HCT116 (cell line): ENCODE measurements around the gene DYNLL2. TPM values are rescaled to one million over a fixed set of nuclear protein-coding genes. Genes with fewer than 3 reads are reported as not detected.

Source experiments
- ATAC-seq: fragments of 200-7000 bp; cut with Tn5 transposase; 2 replicates; pipeline ENCODE4 v1.9.1; 2020; ENCODE audit warnings: mild to moderate bottlenecking, moderate library complexity
- BruUV-seq: library from RNA; stranded (reverse); fragments of 400-500 nt; replicated peaks from 2 replicates; lab custom pipeline; 2021; lab: Mats Ljungman, UMichigan
- CTCF ChIA-PET: fragments of 300-600 bp; sonication (Branson Sonifier 250); formaldehyde crosslinking; loops from one replicate; lab custom pipeline; 2021; ENCODE audit warnings: antibody characterized with exemption; lab: Charles Lee
- POLR2A ChIA-PET: fragments of 300-600, 350-600 bp; sonication (Branson Sonifier 250); formaldehyde crosslinking; loops from one replicate; lab custom pipeline; 2021; ENCODE audit warnings: antibody characterized with exemption; lab: Charles Lee
- RAD21 ChIA-PET, 2 experiments: fragments of 300-600 bp; sonication (Branson Sonifier 250); formaldehyde crosslinking; loops; one replicate each; lab custom pipeline; 2023; ENCODE audit warnings: low total read pairs in 2 of 2; ENCODE audit not compliant: uncharacterized antibody in 2 of 2, unreplicated experiment in 2 of 2, low non-redundant PET in 1 of 2; lab: Charles Lee
- DNase-seq: peaks from one replicate; pipeline ENCODE4 v3.0.0-alpha.2; 2010; ENCODE audit warnings: low read depth, low spot score
- H2AFZ ChIP-seq: fragments of 200-600 bp; shearing (Covaris generic), sonication (generic); 2 replicates; pipeline ENCODE4 v1.6.1; 2017; ENCODE audit warnings: low read depth, mixed run types, mixed read lengths, antibody characterized with exemption, low read length; ENCODE audit not compliant: poor library complexity, severe bottlenecking
- H3K27ac ChIP-seq: 2 replicates; pipeline ENCODE4 v1.5.1; 2012; ENCODE audit warnings: low read depth, low read length
- H3K27me3 ChIP-seq: fragments of 200-600 bp; sonication (generic); 2 replicates; pipeline ENCODE4 v1.6.1; 2016; ENCODE audit warnings: mixed run types, low read length, mixed read lengths; ENCODE audit not compliant: insufficient read depth
- H3K36me3 ChIP-seq, 2 experiments: fragments of 200-500 bp in 1 of 2; fragments of 200-600 bp in 1 of 2; sonication (Bioruptor generic) in 1 of 2; sonication (generic) in 1 of 2; 2 replicates each; pipeline versions ENCODE4 v1.5.1 to v1.6.1; 2014 to 2016; ENCODE audit warnings: low read length in 2 of 2, inconsistent platforms in 1 of 2, mixed read lengths in 1 of 2, mixed run types in 1 of 2; ENCODE audit not compliant: insufficient read depth in 2 of 2, control insufficient read depth in 1 of 2
- H3K4me1 ChIP-seq, 2 experiments: fragments of 200-600 bp in 1 of 2; sonication (generic) in 1 of 2; 2 replicates each; pipeline versions ENCODE4 v1.5.1 to v1.6.1; 2012 to 2017; ENCODE audit warnings: low read length in 2 of 2, inconsistent platforms in 1 of 2, mild to moderate bottlenecking in 1 of 2, mixed read lengths in 1 of 2, mixed run types in 1 of 2, moderate library complexity in 1 of 2; ENCODE audit not compliant: insufficient read depth in 2 of 2, control insufficient read depth in 1 of 2
- H3K4me2 ChIP-seq: fragments of 200-600 bp; sonication (generic); 2 replicates; pipeline ENCODE4 v1.6.1; 2017; ENCODE audit warnings: mixed run types, low read length, mixed read lengths
- H3K4me3 ChIP-seq, 2 experiments: fragments of 200-600 bp in 1 of 2; sonication (generic) in 1 of 2; replicated peaks in 1 of 2; 2 replicates each; pipeline ENCODE4 v1.5.1; 2011 to 2016; ENCODE audit warnings: low read length in 2 of 2, control low read depth in 1 of 2, low read depth in 1 of 2, mild to moderate bottlenecking in 1 of 2, mixed read lengths in 1 of 2, mixed run types in 1 of 2
- H3K79me2 ChIP-seq: fragments of 200-600 bp; sonication (generic); 2 replicates; pipeline ENCODE4 v1.6.1; 2017; ENCODE audit warnings: mild to moderate bottlenecking, mixed run types, low read length, moderate library complexity, mixed read lengths; ENCODE audit not compliant: insufficient read depth
- H3K9ac ChIP-seq: fragments of 200-600 bp; sonication (generic); 2 replicates; pipeline ENCODE4 v1.6.1; 2016; ENCODE audit warnings: low read length, mixed read lengths
- H3K9me2 ChIP-seq: fragments of 200-600 bp; sonication (generic), shearing (Covaris generic); 2 replicates; pipeline ENCODE4 v1.6.1; 2017; ENCODE audit warnings: mixed run types, mild to moderate bottlenecking, moderate library complexity; ENCODE audit not compliant: insufficient read depth
- H3K9me3 ChIP-seq, 2 experiments: fragments of 200-500 bp in 1 of 2; fragments of 200-600 bp in 1 of 2; sonication (Bioruptor generic) in 1 of 2; sonication (generic) in 1 of 2; 2 replicates each; pipeline ENCODE4 v1.6.1; 2014 to 2017; ENCODE audit warnings: low read length in 2 of 2, mixed read lengths in 2 of 2, inconsistent platforms in 1 of 2, low read depth in 1 of 2, mild to moderate bottlenecking in 1 of 2, mixed run types in 1 of 2, moderate library complexity in 1 of 2; ENCODE audit not compliant: control insufficient read depth in 1 of 2, insufficient read depth in 1 of 2
- H4K20me1 ChIP-seq: fragments of 200-600 bp; sonication (generic), shearing (Covaris generic); 2 replicates; pipeline ENCODE4 v1.6.1; 2017; ENCODE audit warnings: mixed run types, mild to moderate bottlenecking, moderate library complexity; ENCODE audit not compliant: insufficient read depth
- ATF3 ChIP-seq: IDR thresholded peaks from 2 replicates; pipeline ENCODE4 v1.6.1; 2012
- CEBPB ChIP-seq: IDR thresholded peaks from 2 replicates; pipeline ENCODE4 v1.6.1; 2012; ENCODE audit warnings: low read depth
- CTCF ChIP-seq, 3 experiments: fragments of 200-600 bp in 1 of 3; sonication (generic) in 1 of 3; IDR thresholded peaks in 2 of 3; conservative IDR thresholded peaks in 1 of 3; 2 replicates each; pipeline ENCODE4 v1.5.1; 2012 to 2017; ENCODE audit warnings: low read depth in 2 of 3, low read length in 2 of 3, antibody characterized with exemption in 1 of 3, borderline replicate concordance in 1 of 3, control low read depth in 1 of 3, mild to moderate bottlenecking in 1 of 3, mixed read lengths in 1 of 3, mixed run types in 1 of 3, moderate library complexity in 1 of 3; ENCODE audit not compliant: insufficient read depth in 1 of 3
- EZH2phosphoT487 ChIP-seq: fragments of 200-600 bp; IDR thresholded peaks from 2 replicates; pipeline ENCODE4 v1.6.1; 2018; ENCODE audit warnings: antibody characterized with exemption, borderline replicate concordance
- POLR2A ChIP-seq: IDR thresholded peaks from 2 replicates; pipeline ENCODE4 v1.7.0; 2011; ENCODE audit warnings: borderline replicate concordance; ENCODE audit not compliant: insufficient read depth, insufficient read length; ENCODE audit errors: extremely low read depth
- ZBTB33 ChIP-seq: IDR thresholded peaks from 2 replicates; pipeline ENCODE4 v1.6.1; 2011; ENCODE audit warnings: mild to moderate bottlenecking, low read length, moderate library complexity; ENCODE audit not compliant: insufficient replicate concordance; ENCODE audit errors: extremely low read depth
- ZNF274 ChIP-seq: fragments of 200-500 bp; sonication (Bioruptor generic); IDR thresholded peaks from 2 replicates; pipeline ENCODE4 v1.6.1; 2014; ENCODE audit warnings: mild to moderate bottlenecking, low read depth, low read length, inconsistent platforms
- intact Hi-C: fragments of 100-400 bp; cut with micrococcal nuclease; formaldehyde crosslinking; loops from 2 replicates; pipeline ENCODE4 v1.10.0; 2022
- total RNA-seq: library from RNA; stranded (reverse); gene quantifications from one replicate; pipeline ENCODE4 v1.2.1, GENCODE V29; 2021; ENCODE audit not compliant: unreplicated experiment

DYNLL2 gene
- total RNA-seq, 1 experiment from 2014 or later: 54.9 TPM

- TF ChIP-seq CTCF (IDR thresholded peaks at IDR 0.05 in 2 of 3, conservative IDR thresholded peaks at IDR 0.05 in 1 of 3; ENCODE audit: borderline replicate concordance in 1 of 3, insufficient read depth in 1 of 3, low read depth in 2 of 3, low read length in 2 of 3): no peak
- TF ChIP-seq, all 23 proteins: peak for 0
Measured at GRCh38 chr17:58056476-58056875, 26.7 kb upstream of the DYNLL2 start (continued).

GRCh38 chr17:58059141-58059540 lies 24.1 kb upstream of the DYNLL2 start:
- TF ChIP-seq ZNF274 (no peak), POLR2A (no peak), ZBTB33 (no peak), CEBPB (no peak), EZH2phosphoT487 (no peak), ATF3 (no peak)
- intact Hi-C loops: no loop called here
- H3K79me2 ChIP-seq: no peaks in the 10 kb centered on the region
- no peaks in the 10 kb centered on the region for H3K9me2 ChIP-seq
- H3K27ac ChIP-seq: no peak overlapping the region
- BruUV-seq: no TSS peak
- no peak for DNase-seq
- no peaks in the 10 kb centered on the region; a peak in 1 of 4 replicates for H3K4me1 ChIP-seq
- POLR2A ChIA-PET: interaction anchor here (1.2 kb wide), 1 partner anchor 24 kb away, joined by 3 read pairs; no protein-coding TSS in a partner anchor
- no peak overlapping the region for H3K4me2 ChIP-seq
- CTCF ChIA-PET: no interaction called here
- no peak for ATAC-seq
- no peak overlapping the region for H2AFZ ChIP-seq
- RAD21 ChIA-PET: no interaction called here
- no peak overlapping the region for H3K9ac ChIP-seq
- no peaks in the 10 kb centered on the region for H4K20me1 ChIP-seq
- no peak overlapping the region for H3K4me3 ChIP-seq
- no peaks in the 10 kb centered on the region for H3K36me3 ChIP-seq
- no peaks in the 10 kb centered on the region; the same call in 1 of the 2 replicates for H3K27me3 ChIP-seq
- H3K9me3 ChIP-seq: no peaks in the 10 kb centered on the region
